GM21390 (cell line): ENCODE data around the gene ALG13.
"Not testable (repeated sequence)": the region's sequence is repeated elsewhere in the genome, so short reads cannot be mapped to it uniquely, and the experiment has no call there.

Experiments
- ATAC-seq: cut with Tn5 transposase; IDR thresholded peaks from one replicate; pipeline ENCODE4 v1.9.1; 2021; ENCODE audit not compliant: unreplicated experiment

The ALG13 gene

GRCh38 chrX:111680988-111681779 lies at the start of gene ALG13:
TSS of gene ALG13 (plus strand) at chrX:111681170. CDS start at chrX:111681219, 49 bp downstream.
- ATAC-seq, result peak; percentile 98

DNA sequence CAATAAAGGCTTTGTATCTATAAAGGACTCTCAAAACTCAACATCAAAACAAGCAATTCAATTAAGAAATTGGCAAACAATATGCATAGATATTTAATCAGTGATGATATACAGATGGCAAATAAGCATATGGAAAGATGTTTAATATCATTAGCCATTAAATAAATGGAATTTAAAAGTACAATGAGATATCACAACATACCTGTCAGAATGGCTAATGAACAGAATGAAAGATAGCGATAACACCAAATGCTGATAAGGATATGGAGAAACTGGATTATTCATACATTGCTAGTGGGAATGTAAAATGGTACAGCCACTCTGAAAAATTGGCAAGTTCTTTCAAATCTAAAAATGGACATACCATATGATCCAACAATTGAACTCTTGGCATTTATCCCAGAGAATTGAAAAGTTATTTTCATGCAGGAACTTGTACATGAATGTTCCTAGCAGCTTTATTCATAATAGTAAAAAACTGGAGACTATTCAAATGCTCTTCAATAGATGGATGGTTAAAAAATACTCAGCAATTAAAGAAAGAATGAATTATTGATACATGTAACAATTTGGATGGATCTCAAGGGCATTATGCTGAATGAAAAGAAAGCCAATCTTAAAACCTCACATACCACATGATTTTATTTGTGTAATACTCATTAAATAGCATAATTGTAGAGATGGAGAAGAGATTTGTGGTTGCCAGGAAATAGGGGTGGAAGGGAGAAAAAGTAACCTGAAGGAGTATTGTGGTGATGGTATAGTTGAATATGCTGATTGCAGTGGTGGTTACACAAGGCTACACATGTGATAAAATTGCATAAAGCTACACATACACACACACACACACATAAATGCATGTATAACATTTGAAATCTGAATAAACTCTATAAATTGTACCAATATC lies 45.9 kb upstream of the ALG13 start:
- no peak for ATAC-seq

DNA sequence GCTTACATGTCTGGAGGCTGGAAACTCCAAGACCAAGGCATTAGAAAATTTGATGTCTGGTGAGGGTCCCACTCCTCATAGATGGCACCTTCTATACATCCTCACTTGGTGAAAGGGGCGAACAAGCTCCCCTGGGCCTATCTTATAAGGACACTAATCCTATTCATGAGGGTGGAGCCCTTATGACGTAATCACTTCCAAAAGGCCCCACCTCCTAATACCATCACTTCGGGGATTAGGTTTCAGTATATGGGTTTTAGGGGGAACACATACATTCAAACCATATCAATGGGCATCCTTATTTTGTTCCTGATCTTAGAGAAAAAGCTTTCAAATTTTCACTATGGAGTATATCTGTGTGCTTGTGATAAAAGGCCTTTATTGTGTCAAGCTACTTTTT lies 39.0 kb upstream of the ALG13 start:
- no peak for ATAC-seq

DNA sequence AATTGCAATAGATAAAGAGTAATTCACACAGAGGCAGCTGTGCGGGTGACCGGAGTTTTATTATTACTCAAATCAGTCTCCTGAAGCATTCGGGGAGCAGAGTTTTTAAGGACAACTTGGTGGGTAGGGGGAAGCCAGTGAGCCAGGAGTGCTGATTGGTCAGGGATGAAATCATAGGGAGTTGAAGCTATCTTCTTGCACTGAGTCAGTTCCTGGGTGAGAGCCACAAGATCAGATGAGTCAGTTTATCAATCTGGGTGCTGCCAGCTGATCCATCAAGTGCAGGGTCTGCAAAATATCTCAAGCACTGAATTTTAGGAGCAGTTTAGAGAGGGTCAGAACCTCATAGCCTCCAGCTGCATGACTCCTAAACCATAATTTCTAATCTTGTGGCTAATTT lies 35.8 kb upstream of the ALG13 start:
- not testable (repeated sequence) for ATAC-seq

- no peak for ATAC-seq
Observed at GRCh38 chrX:111645607-111646006, 35.4 kb upstream of the ALG13 start.

DNA sequence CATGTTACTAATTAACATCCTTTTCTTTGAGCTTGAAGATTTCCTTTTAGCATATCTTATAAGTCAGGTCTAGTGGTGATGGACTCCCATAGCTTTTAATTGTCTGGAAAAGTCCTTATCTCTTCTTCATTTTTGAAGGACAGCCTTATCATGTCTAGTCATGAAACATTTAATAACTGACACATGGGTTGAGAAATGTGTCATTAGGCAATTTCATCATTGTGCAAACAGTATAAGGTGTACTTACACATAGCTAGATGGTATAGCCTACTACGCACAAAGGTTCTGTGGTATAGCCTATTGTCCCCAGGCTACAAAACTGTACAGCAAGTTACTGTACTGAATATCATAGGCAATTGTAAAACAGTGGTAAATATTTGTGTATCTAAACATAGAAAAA lies 34.5 kb upstream of the ALG13 start:
- ATAC-seq, result no peak

GRCh38 chrX:111648802-111649201 lies 32.2 kb upstream of the ALG13 start:
- no peak for ATAC-seq

DNA sequence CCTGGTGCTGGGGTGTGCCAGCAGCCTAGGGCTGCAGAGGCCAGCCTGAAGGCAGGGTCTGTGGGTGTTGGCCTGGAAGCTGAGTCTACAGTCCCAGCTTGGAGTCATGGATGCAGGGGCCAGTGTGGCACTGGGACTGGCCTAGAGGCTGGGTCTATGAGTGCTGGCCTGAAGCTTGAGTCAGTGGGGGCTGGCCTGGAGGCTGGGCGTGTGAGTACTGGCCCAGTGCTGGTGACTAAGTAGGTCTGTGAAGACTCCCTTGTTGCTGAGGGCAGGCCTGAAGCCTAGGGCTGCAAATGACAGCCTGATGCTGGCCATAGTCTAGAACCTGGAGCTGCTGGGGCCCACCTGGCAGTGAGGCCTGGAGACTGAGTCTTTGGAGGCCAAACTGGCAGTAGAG lies 31.3 kb upstream of the ALG13 start:
- no peak for ATAC-seq

- ATAC-seq, result no peak
Observed at GRCh38 chrX:111650845-111651244, 30.1 kb upstream of the ALG13 start.

DNA sequence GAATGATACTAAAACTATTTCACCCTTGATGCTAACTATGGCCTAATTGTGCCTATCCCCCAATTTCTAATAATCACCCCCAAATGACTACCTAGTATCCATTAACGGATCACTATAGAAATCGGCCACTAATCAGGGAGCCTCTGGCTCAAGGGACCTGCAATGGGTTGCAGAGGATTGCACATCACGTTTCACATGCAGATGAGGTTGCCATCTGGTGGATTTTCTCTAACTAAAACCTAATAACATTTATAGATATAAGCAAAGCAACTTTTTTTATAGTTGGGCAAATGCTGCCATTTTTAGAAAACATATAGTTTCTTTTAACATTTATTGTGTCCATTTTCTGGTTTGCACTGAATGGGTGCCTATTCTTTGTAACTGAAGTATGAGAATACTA lies 28.3 kb upstream of the ALG13 start:
- ATAC-seq, result no peak

GRCh38 chrX:111661241-111661640 lies 19.7 kb upstream of the ALG13 start:
- no peak for ATAC-seq

- ATAC-seq, result no peak
Observed at GRCh38 chrX:111662292-111662691, 18.7 kb upstream of the ALG13 start.

DNA sequence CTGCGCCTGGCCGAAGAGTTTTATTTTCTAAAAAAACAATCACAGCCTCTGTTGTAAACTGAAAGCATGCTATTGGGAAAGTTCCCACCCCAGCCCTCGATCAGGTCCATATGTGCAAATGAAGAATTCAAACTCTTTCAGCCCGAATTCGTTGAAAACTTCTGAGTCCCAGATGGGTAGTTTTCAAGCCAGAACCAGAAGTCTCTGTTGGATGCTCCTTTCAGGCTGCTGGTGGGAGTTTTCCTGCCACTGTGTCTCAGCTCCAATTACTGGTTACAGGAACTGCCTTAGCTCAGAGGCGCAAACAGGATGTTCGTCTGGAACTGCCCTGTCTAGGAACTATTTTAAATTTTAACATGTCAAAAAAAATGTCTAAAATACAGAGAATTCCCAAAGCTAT lies 9.3 kb upstream of the ALG13 start:
- ATAC-seq, result no peak

- ATAC-seq, result peak; percentile 67
Observed at GRCh38 chrX:111687305-111687704, 6.3 kb downstream of the ALG13 start.

DNA sequence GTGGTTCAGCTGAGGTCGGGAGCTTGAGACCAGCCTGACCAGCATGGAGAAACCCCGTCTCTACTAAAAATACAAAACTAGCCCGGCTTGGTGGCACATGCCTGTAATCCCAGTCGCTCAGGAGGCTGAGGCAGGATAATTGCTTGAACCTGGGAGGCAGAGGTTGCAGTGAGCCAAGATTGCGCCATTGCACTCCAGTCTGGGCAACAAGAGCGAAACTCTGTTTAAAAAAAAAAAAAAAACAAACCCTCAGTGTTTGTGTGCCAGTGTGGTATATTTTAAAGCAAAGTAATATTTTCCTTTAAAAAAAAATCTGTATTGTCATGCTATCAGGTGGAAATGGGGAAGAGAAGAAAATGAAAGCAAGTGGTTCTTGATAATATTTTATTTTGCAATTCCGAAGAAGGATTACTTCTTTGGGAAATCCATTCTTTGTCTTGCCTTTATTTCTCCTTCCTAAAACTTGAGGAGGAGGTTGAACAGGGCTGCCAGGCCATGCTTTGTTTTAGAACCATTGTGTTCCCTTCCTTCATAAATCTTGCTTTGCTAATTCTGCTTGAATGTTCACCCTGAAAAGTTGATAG lies 14.4 kb downstream of the ALG13 start:
- ATAC-seq, result no peak

GRCh38 chrX:111719426-111720210 lies 38.6 kb downstream of the ALG13 start:
- ATAC-seq, result no peak

GRCh38 chrX:111728096-111728495 lies 47.1 kb downstream of the ALG13 start:
- ATAC-seq, result no peak

DNA sequence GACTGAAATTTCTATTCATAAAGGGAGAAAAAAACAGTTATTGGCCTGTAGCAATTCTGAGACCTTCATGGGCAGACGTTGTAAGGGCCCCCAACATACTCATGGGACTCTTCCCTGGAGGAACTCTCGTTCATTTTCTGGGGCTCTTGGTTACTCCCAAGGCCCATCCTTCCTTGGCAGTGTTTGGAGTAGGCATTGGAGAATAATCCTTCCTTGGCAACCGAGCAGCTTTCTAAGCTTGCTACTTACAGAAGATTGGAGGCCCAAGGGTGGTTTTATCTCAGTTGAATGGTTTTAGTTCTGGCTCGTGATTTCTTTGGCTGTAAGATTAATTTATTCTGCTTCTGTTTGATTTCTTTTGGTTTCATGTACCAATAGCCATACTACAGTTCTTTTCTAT lies 50.4 kb downstream of the ALG13 start:
- ATAC-seq, result no peak

DNA sequence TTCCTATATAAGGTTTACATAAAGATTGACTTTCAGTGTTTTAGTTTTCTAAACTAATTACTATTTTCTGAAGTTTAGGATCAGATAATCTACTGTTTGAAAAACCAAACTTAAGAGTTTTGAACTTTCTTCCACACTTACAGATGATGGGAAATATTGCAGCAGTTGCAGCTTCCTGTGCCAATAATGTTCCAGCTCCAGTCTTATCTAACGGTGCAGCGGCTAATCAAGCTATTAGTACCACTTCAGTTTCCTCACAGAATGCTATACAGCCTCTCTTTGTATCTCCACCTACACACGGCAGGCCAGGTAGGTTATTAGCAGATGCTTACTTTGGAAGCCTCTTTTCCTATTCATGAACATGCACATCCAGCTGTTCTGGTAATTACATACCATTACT lies 55.6 kb downstream of the ALG13 start:
- no peak for ATAC-seq

- no peak for ATAC-seq
Observed at GRCh38 chrX:111742018-111742417, 61.0 kb downstream of the ALG13 start.

GRCh38 chrX:111743316-111743715 lies 62.3 kb downstream of the ALG13 start:
- no peak for ATAC-seq
